RWPE1 (cell line): Measurements from ENCODE around the gene ABCA1.

ENCODE experiments used
- CTCF ChIA-PET: fragments of 350-600 bp; sonication (Branson Sonifier 250); formaldehyde crosslinking; extraction: SDS; loops from one replicate; lab custom pipeline; 2021; lab: Yijun Ruan, JAX
- POLR2A ChIA-PET: fragments of 400-600 bp; formaldehyde crosslinking; extraction: SDS; loops from one replicate; lab custom pipeline; 2020; ENCODE audit warnings: antibody characterized with exemption; ENCODE audit not compliant: low non-redundant PET; lab: Yijun Ruan, JAX
- DNase-seq: peaks from one replicate; pipeline ENCODE4 v3.0.0; 2012; ENCODE audit warnings: low spot score
- H3K27ac ChIP-seq: fragments of 450-650 bp; 2 replicates; pipeline ENCODE4 v1.5.1; 2017
- CTCF ChIP-seq: fragments of 450-650 bp; conservative IDR thresholded peaks from 2 replicates; pipeline ENCODE4 v1.5.1; 2017; ENCODE audit warnings: low read depth, mild to moderate bottlenecking

Gene ABCA1

GRCh38 chr9:104971511-104971910, 43.6 kb upstream of the ABCA1 start:
- TF ChIP-seq CTCF: no peak
- no peak overlapping the region for H3K27ac ChIP-seq
- POLR2A ChIA-PET: no interaction called here
- CTCF ChIA-PET: interaction anchor here (1.0 kb wide), 1 partner anchor 45 kb away, joined by 4 read pairs; no protein-coding TSS in a partner anchor
- no peak for DNase-seq

DNA sequence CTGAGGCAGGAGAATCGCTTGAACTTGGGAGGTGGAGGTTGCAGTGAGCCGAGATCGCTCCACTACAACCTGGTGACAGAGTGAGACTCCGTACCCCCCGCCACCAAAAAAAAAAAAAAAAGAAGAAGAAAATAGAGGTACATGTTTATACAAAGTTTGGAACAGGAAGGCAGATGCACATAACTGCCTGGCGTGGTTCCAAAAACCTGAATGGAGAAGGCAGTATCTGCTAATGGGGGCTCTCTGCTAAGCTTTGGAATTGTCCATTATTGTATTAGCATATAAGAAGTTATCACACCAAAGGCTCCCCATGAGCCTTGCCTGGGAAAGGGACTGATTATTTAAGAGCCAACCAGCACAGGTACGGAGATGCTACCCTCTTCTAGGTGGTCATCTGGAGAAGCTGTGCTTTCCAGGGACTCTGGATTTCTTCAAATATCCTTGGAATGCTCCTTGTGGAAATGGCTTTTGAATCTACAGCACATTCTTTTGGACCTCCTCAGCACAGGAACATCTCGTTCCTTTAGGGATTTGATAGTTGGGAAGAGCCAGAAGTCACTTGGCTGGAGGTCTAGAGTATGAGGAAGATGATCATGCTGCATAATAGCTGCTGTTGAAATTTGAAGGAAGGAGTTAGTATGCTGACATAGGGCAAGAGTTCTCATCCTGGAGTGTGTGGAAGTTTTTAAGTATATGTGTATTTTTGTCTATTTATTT, 42.5 kb upstream of the ABCA1 start:
- POLR2A ChIA-PET: interaction anchor here (0.9 kb wide), 1 partner anchor 44 kb away, joined by 5 read pairs; no protein-coding TSS in a partner anchor
- H3K27ac ChIP-seq: no peak overlapping the region
- no peak for DNase-seq
- no peak for TF ChIP-seq CTCF
- CTCF ChIA-PET: interaction anchor here (0.7 to 1.0 kb wide), 2 partner anchors 44 to 447 kb away, joined by 4 to 6 read pairs; no protein-coding TSS in a partner anchor

GRCh38 chr9:104969116-104969515, 41.2 kb upstream of the ABCA1 start:
- POLR2A ChIA-PET: interaction anchor here (1.6 kb wide), 1 partner anchor 164 kb away, joined by 5 read pairs; no protein-coding TSS in a partner anchor
- H3K27ac ChIP-seq: peak overlapping the region; percentile 90
- DNase-seq: no peak
- CTCF ChIA-PET: no interaction called here
- TF ChIP-seq CTCF: no peak

DNA sequence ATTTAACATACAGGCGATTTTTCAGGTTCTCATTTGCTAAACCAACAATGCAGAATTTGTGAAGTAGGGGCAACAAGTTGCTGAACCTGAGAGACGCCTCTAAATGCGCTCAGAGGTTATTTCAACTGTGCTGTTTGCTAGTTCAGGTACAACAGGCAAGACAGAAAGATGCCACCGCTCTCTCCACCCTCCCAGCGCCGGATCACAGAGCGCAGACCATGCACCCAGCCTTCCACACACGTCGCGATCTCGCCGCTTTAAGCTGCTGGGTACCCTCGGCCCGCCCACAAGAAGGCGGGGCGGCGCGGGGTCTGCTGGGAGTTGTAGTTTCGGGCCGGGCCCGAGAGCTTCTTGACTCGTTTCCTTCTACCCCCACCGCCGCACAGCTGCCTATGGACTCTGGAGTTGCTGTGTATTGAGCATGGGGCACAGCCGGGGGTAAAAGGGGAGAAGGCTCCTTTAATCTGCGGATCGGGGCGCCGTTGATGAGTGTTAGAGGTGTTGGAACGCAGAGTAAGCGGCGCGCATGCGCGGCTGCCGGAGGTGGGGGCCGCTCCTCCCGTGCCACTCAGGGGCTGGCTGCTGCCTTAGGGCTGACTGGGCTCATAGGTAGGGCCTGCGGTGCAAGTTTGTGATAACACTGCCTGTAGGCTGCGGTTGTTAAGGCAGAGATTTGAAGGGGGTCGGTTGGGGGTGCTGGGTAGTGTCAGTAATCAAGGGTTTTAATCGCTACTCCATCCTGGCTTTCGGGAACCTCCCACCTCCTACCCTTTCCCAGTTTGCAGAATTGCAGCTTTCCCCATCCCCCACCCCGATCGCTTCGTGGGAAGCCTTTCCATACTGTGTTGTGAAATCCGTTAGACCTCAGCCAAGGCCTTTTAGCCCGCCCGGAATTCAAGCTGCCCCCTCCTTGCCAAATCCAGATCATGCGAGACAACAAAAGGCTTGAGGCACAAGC, 40.3 kb upstream of the ABCA1 start:
- CTCF ChIA-PET: interaction anchor here (0.7 to 1.0 kb wide), 4 partner anchors 23 to 1025 kb away, joined by 3 to 5 read pairs (median 4); no protein-coding TSS in a partner anchor
- peak overlapping the region; percentile 90 for H3K27ac ChIP-seq
- DNase-seq: peak; percentile 94
- POLR2A ChIA-PET: interaction anchor here (0.6 to 1.6 kb wide), 2 partner anchors 71 to 165 kb away, joined by 3 to 5 read pairs; no protein-coding TSS in a partner anchor
- no peak for TF ChIP-seq CTCF

- POLR2A ChIA-PET: no interaction called here
- no peak overlapping the region for H3K27ac ChIP-seq
- DNase-seq: no peak
- no peak for TF ChIP-seq CTCF
- CTCF ChIA-PET: interaction anchor here (0.7 kb wide), 1 partner anchor 99 kb away, joined by 4 read pairs; no protein-coding TSS in a partner anchor
Observed at GRCh38 chr9:104963076-104963475, 35.1 kb upstream of the ABCA1 start.
